ENCODE measurements around the gene KLHL30. TPM values are rescaled to one million over a fixed set of nuclear protein-coding genes. Genes with fewer than 3 reads are reported as not detected.

The KLHL30 gene
- total and polyA plus RNA-seq, 2 donors (not counting 1 experiment from before 2014, with no cell fraction given): 1.2 to 1.6 TPM

- no peaks in the 10 kb centered on the region for H3K79me2 ChIP-seq (ENCODE audit: control insufficient read depth, insufficient read depth, low read length)
- H3K36me3 ChIP-seq (ENCODE audit: control insufficient read depth, insufficient read depth, low read length): no peaks in the 10 kb centered on the region
- H4K20me1 ChIP-seq (ENCODE audit: control insufficient read depth, extremely low read depth, insufficient read depth, low read length): no peaks in the 10 kb centered on the region
- H3K27ac ChIP-seq (ENCODE audit: insufficient read depth, low read length): no peak overlapping the region
- no peak overlapping the region for H3K4me3 ChIP-seq (replicated peaks in 1 of 4; ENCODE audit: control extremely low read depth in 1 of 4, insufficient read depth in 1 of 4, low read depth in 3 of 4, low read length in 4 of 4)
- H3K27me3 ChIP-seq (ENCODE audit: control insufficient read depth, insufficient read depth, low read length): peaks cover 7% of the 10 kb centered on the region
- no peak overlapping the region for H3K9ac ChIP-seq (ENCODE audit: insufficient read depth, low read length)
- TF ChIP-seq, protein P1, sequence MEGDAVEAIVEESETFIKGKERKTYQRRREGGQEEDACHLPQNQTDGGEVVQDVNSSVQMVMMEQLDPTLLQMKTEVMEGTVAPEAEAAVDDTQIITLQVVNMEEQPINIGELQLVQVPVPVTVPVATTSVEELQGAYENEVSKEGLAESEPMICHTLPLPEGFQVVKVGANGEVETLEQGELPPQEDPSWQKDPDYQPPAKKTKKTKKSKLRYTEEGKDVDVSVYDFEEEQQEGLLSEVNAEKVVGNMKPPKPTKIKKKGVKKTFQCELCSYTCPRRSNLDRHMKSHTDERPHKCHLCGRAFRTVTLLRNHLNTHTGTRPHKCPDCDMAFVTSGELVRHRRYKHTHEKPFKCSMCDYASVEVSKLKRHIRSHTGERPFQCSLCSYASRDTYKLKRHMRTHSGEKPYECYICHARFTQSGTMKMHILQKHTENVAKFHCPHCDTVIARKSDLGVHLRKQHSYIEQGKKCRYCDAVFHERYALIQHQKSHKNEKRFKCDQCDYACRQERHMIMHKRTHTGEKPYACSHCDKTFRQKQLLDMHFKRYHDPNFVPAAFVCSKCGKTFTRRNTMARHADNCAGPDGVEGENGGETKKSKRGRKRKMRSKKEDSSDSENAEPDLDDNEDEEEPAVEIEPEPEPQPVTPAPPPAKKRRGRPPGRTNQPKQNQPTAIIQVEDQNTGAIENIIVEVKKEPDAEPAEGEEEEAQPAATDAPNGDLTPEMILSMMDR (conservative IDR thresholded peaks at IDR 0.05 in 1 of 2, IDR thresholded peaks at IDR 0.05 in 1 of 2; ENCODE audit: low read depth in 1 of 2, low read length in 2 of 2): no peak
- TF ChIP-seq EZH2 (IDR thresholded peaks at IDR 0.05; ENCODE audit: low read length, missing control alignments): no peak
- H3K4me2 ChIP-seq (ENCODE audit: extremely low read depth, insufficient read depth, low read length): no peak overlapping the region
- DNase-seq (ENCODE audit: low read depth in 2 of 2): no peak
- H3K9me3 ChIP-seq (ENCODE audit: control insufficient read depth, insufficient read depth, low read depth, low read length): no peaks in the 10 kb centered on the region
- H2AFZ ChIP-seq (ENCODE audit: low read length): no peak overlapping the region
- H3K4me1 ChIP-seq (ENCODE audit: control insufficient read depth, extremely low read depth, insufficient read depth, low read length): peaks cover 4% of the 10 kb centered on the region
Observed at GRCh38 chr2:238124488-238125126, 13.9 kb upstream of the KLHL30 start.

DNA sequence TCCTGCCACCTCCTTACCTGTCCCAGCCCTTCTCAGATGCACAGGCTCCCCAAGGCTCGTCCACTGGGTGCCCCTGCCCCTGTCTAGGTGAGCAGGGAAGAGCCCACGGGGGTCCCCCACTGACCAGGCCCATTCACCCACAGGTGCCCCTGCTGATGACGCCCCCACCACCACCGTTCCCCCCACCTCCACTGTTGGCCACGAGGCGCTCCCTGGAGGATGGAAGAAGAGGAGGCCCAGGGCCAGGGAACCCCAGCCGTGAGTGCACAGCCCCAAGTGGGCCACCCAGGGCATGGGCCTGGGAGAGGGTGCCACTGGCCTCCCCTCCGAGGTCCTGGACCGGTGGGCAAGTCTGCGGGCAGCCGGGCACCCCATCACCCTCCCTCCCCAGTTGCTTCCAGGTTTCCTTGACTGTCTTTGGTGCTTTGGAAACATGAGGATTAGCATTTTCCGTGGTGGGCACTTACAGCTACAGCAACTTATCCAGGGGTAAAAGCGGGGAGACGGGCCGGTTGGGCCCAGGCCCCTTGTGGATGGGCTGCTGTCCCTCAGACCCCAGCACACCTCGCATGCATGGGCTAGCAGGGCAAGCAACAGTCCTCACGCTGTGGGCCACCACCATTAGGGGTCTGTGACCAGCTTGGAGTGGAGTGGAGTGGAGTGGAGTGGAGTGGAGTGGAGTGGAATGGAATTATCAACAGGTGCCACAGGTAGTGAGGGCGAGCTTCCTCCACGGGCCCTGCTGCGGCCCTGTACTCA is 13.2 kb upstream of the KLHL30 start:
- H4K20me1 ChIP-seq (ENCODE audit: control insufficient read depth, extremely low read depth, insufficient read depth, low read length): no peaks in the 10 kb centered on the region
- H3K36me3 ChIP-seq (ENCODE audit: control insufficient read depth, insufficient read depth, low read length): no peaks in the 10 kb centered on the region
- H3K4me3 ChIP-seq (replicated peaks in 1 of 4; ENCODE audit: control extremely low read depth in 1 of 4, insufficient read depth in 1 of 4, low read depth in 3 of 4, low read length in 4 of 4): no peak overlapping the region
- H3K9me3 ChIP-seq (ENCODE audit: control insufficient read depth, insufficient read depth, low read depth, low read length): no peaks in the 10 kb centered on the region
- H3K9ac ChIP-seq (ENCODE audit: insufficient read depth, low read length): no peak overlapping the region
- peaks cover 4% of the 10 kb centered on the region for H3K4me1 ChIP-seq (ENCODE audit: control insufficient read depth, extremely low read depth, insufficient read depth, low read length)
- TF ChIP-seq, protein P1 (conservative IDR thresholded peaks at IDR 0.05 in 1 of 2, IDR thresholded peaks at IDR 0.05 in 1 of 2; ENCODE audit: low read depth in 1 of 2, low read length in 2 of 2): no peak
- no peak for TF ChIP-seq EZH2 (IDR thresholded peaks at IDR 0.05; ENCODE audit: low read length, missing control alignments)
- H3K79me2 ChIP-seq (ENCODE audit: control insufficient read depth, insufficient read depth, low read length): no peaks in the 10 kb centered on the region
- DNase-seq (ENCODE audit: low read depth in 2 of 2): no peak
- H2AFZ ChIP-seq (ENCODE audit: low read length): no peak overlapping the region
- peaks cover under 1% of the 10 kb centered on the region for H3K27me3 ChIP-seq (ENCODE audit: control insufficient read depth, insufficient read depth, low read length)
- no peak overlapping the region for H3K27ac ChIP-seq (ENCODE audit: insufficient read depth, low read length)
- no peak overlapping the region for H3K4me2 ChIP-seq (ENCODE audit: extremely low read depth, insufficient read depth, low read length)

GRCh38 chr2:238126338-238126737 is 12.1 kb upstream of the KLHL30 start:
- Histone ChIP-seq H3K27me3 (ENCODE audit: control insufficient read depth, insufficient read depth, low read length) (no peaks in the 10 kb centered on the region), H3K27ac (ENCODE audit: insufficient read depth, low read length) (no peak overlapping the region), H3K9ac (ENCODE audit: insufficient read depth, low read length) (no peak overlapping the region), H3K4me3 (replicated peaks in 1 of 4; ENCODE audit: control extremely low read depth in 1 of 4, insufficient read depth in 1 of 4, low read depth in 3 of 4, low read length in 4 of 4) (no peak overlapping the region), H3K4me2 (ENCODE audit: extremely low read depth, insufficient read depth, low read length) (no peak overlapping the region), H3K79me2 (ENCODE audit: control insufficient read depth, insufficient read depth, low read length) (no peaks in the 10 kb centered on the region), H2AFZ (ENCODE audit: low read length) (no peak overlapping the region), H3K9me3 (ENCODE audit: control insufficient read depth, insufficient read depth, low read depth, low read length) (no peaks in the 10 kb centered on the region), H3K4me1 (ENCODE audit: control insufficient read depth, extremely low read depth, insufficient read depth, low read length) (peaks cover 4% of the 10 kb centered on the region), H4K20me1 (ENCODE audit: control insufficient read depth, extremely low read depth, insufficient read depth, low read length) (no peaks in the 10 kb centered on the region), H3K36me3 (ENCODE audit: control insufficient read depth, insufficient read depth, low read length) (no peaks in the 10 kb centered on the region)
- TF ChIP-seq, protein P1 (conservative IDR thresholded peaks at IDR 0.05 in 1 of 2, IDR thresholded peaks at IDR 0.05 in 1 of 2; ENCODE audit: low read depth in 1 of 2, low read length in 2 of 2): no peak
- no peak for TF ChIP-seq EZH2 (IDR thresholded peaks at IDR 0.05; ENCODE audit: low read length, missing control alignments)
- no peak for DNase-seq (ENCODE audit: low read depth in 2 of 2)
